ENCODE results near the gene TBX21. TPM values are rescaled to one million over a fixed set of nuclear protein-coding genes. Genes with fewer than 3 reads are reported as not detected.
A peak's percentile ranks its signal among the peaks of the same experiment; 100 is the strongest.

Gene TBX21
- polyA plus RNA-seq, 3 donors, result 0.05 to 0.16 (median 0.13) TPM

DNA sequence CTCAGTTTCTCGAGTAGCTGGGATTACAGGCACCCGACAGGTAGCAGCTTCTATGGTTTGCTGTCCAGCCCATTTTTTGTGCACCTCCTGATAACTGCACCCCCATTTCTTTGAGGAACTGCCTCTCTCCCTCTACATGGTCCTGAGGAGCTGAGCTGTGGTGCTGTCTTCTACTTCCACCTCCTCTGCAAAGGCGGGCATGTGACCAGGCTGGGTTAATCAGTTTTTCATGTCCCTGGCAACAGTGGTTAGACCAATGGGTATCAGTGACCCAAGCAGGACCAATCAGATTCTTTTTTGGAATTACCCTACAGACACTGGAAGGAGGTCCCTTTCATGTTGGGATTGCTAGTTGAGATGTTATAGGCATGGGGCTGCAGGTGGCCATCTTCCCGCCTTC lies 41.3 kb downstream of the TBX21 start:
- intact Hi-C loops (cut with micrococcal nuclease), result no loop called here
- Histone ChIP-seq H3K4me3 (replicated peaks in 1 of 3; ENCODE audit: low read depth in 2 of 3, low read length in 3 of 3) (no peak overlapping the region), H3K4me2 (replicated peaks; ENCODE audit: extremely low read depth, low read length, poor library complexity, severe bottlenecking) (no peak overlapping the region), H3K27ac (ENCODE audit: low read depth in 1 of 2, low read length in 2 of 2) (no peak overlapping the region), H3K9ac (ENCODE audit: insufficient read depth, low read length, poor library complexity, severe bottlenecking) (no peak overlapping the region), H2AFZ (ENCODE audit: insufficient read depth, low read depth, low read length, poor library complexity, severe bottlenecking) (no peak overlapping the region), H3K4me1 (ENCODE audit: control insufficient read depth in 1 of 2, insufficient read depth in 2 of 2, low read length in 2 of 2) (peaks cover 0 to 8% of the 10 kb centered on the region in 2 donors), H3K79me2 (ENCODE audit: insufficient read depth, low read length) (no peaks in the 10 kb centered on the region), H3K9me3 (replicated peaks in 1 of 2; ENCODE audit: control insufficient read depth in 1 of 2, insufficient read depth in 1 of 2, low read length in 2 of 2) (peaks cover 0 to 6% of the 10 kb centered on the region in 2 donors), H3K27me3 (ENCODE audit: control insufficient read depth in 2 of 2, insufficient read depth in 2 of 2, low read length in 2 of 2) (peaks cover 15 to 36% of the 10 kb centered on the region in 2 donors), H3K36me3 (replicated peaks in 1 of 2; ENCODE audit: control insufficient read depth in 1 of 2, insufficient read depth in 2 of 2, low read length in 2 of 2) (no peaks in the 10 kb centered on the region), H4K20me1 (ENCODE audit: insufficient read depth, low read length) (no peaks in the 10 kb centered on the region)
- Mint-ChIP-seq H3K36me3 (peaks cover 0 to 1% of the 10 kb centered on the region in 2 donors), H3K4me3 (no peak overlapping the region), H3K4me1 (peaks cover 6% of the 10 kb centered on the region), H3K9me3 (peaks cover 0 to 15% (median 8%) of the 10 kb centered on the region in 7 donors), H3K27me3 (ENCODE audit: low read depth in 3 of 3) (peaks cover 39 to 53% (median 48%) of the 10 kb centered on the region in 3 donors), H3K27ac (no peak overlapping the region)
- 86% methylated on average over 3 of the region's 4 CpGs for WGBS (ENCODE audit: insufficient coverage)
- DNase-seq, result no peak
- TF ChIP-seq, protein P1, sequence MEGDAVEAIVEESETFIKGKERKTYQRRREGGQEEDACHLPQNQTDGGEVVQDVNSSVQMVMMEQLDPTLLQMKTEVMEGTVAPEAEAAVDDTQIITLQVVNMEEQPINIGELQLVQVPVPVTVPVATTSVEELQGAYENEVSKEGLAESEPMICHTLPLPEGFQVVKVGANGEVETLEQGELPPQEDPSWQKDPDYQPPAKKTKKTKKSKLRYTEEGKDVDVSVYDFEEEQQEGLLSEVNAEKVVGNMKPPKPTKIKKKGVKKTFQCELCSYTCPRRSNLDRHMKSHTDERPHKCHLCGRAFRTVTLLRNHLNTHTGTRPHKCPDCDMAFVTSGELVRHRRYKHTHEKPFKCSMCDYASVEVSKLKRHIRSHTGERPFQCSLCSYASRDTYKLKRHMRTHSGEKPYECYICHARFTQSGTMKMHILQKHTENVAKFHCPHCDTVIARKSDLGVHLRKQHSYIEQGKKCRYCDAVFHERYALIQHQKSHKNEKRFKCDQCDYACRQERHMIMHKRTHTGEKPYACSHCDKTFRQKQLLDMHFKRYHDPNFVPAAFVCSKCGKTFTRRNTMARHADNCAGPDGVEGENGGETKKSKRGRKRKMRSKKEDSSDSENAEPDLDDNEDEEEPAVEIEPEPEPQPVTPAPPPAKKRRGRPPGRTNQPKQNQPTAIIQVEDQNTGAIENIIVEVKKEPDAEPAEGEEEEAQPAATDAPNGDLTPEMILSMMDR (IDR thresholded peaks at IDR 0.05), result no peak

DNA sequence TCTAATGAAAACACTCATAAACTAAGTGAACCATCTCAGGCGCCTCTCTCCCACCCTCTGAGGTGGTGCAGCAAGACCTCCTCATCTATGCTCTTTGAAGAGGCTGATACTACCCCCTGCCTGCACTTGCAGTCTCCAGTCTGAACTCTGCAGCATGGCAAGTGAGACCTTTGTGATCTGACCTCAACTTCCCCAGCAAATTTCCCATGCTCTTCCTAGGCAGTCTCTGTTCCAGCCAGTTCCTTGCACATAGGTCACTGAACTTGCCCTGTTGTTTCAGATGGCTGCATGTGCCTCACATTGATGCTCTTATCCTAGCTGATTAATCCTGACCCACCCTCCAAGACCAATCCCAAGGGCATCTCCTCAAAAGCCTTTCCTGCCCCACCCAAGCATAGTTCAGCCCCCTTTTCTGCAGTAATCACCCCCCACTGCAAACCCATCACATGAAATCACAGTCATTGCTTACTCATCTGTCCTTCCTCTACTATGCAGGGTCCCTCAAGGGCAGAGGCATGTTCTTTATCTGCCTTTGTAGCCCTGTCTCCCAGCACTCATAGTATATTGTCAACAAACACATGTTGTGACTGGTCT lies 42.0 kb downstream of the TBX21 start:
- H3K27me3 Mint-ChIP-seq (ENCODE audit: low read depth in 3 of 3), result peaks cover 42 to 58% (median 56%) of the 10 kb centered on the region in 3 donors
- Histone ChIP-seq H3K4me2 (replicated peaks; ENCODE audit: extremely low read depth, low read length, poor library complexity, severe bottlenecking) (no peak overlapping the region), H3K9me3 (replicated peaks in 1 of 2; ENCODE audit: control insufficient read depth in 1 of 2, insufficient read depth in 1 of 2, low read length in 2 of 2) (peaks cover 0 to 6% of the 10 kb centered on the region in 2 donors), H4K20me1 (ENCODE audit: insufficient read depth, low read length) (no peaks in the 10 kb centered on the region), H2AFZ (ENCODE audit: insufficient read depth, low read depth, low read length, poor library complexity, severe bottlenecking) (no peak overlapping the region), H3K79me2 (ENCODE audit: insufficient read depth, low read length) (no peaks in the 10 kb centered on the region), H3K4me3 (replicated peaks in 1 of 3; ENCODE audit: low read depth in 2 of 3, low read length in 3 of 3) (no peak overlapping the region), H3K27me3 (ENCODE audit: control insufficient read depth in 2 of 2, insufficient read depth in 2 of 2, low read length in 2 of 2) (peaks cover 17 to 35% of the 10 kb centered on the region in 2 donors), H3K9ac (ENCODE audit: insufficient read depth, low read length, poor library complexity, severe bottlenecking) (no peak overlapping the region), H3K36me3 (replicated peaks in 1 of 2; ENCODE audit: control insufficient read depth in 1 of 2, insufficient read depth in 2 of 2, low read length in 2 of 2) (no peaks in the 10 kb centered on the region), H3K4me1 (ENCODE audit: control insufficient read depth in 1 of 2, insufficient read depth in 2 of 2, low read length in 2 of 2) (peaks cover 0 to 8% of the 10 kb centered on the region in 2 donors), H3K27ac (ENCODE audit: low read depth in 1 of 2, low read length in 2 of 2) (no peak overlapping the region)
- H3K9me3 Mint-ChIP-seq, result peaks cover 0 to 15% (median 8%) of the 10 kb centered on the region in 7 donors
- WGBS (ENCODE audit: insufficient coverage), result 71% methylated on average over 1 of the region's 1 CpG
- peak overlapping the region in 1 of 2 donors; percentile 3 for H3K4me3 Mint-ChIP-seq
- DNase-seq, result no peak
- H3K36me3 Mint-ChIP-seq, result peaks cover 0 to 1% of the 10 kb centered on the region in 2 donors
- H3K27ac Mint-ChIP-seq, result no peak overlapping the region
- intact Hi-C loops (cut with micrococcal nuclease), result no loop called here
- TF ChIP-seq, protein P1 (IDR thresholded peaks at IDR 0.05), result no peak
- H3K4me1 Mint-ChIP-seq, result peaks cover 6% of the 10 kb centered on the region

Measured in CD14-positive monocyte (primary cell).